Right ventricle myocardium inferior (tissue), 1 donor: ENCODE measurements around the gene MRPL24. TPM values are rescaled to one million over a fixed set of nuclear protein-coding genes. Genes with fewer than 3 reads are reported as not detected.

Experiments used
- ATAC-seq: fragments of 200-7000 bp; cut with Tn5 transposase; one replicate; pipeline ENCODE4 v1.9.1; 2020; ENCODE audit warnings: mild to moderate bottlenecking, moderate library complexity
- DNase-seq: peaks from one replicate; pipeline ENCODE4 v3.0.0; 2021; ENCODE audit errors: missing footprints
- intact Hi-C: fragments of 100-400 bp; cut with DNase I; formaldehyde crosslinking; loops from one replicate; pipeline ENCODE4 v1.11.0; 2022
- long read RNA-seq: library from polyadenylated mRNA; unstranded; transcript quantifications from one replicate; pipeline ENCODE4 v2.0.0, GENCODE V29; 2021
- total RNA-seq: library from RNA; stranded (reverse); fragmentation: NEBNext Ultra II Directional; extraction: Animal tissue kit (Norgen Biotek cat#: 25700); gene quantifications from one replicate; pipeline ENCODE4 v1.2.1, GENCODE V29; 2021
- donor health status: DM: no; HTN: yes; CAD: no; lungs with severe emphysema.

Gene MRPL24
- total RNA-seq = 103 TPM
- long read RNA-seq, transcript MRPL24-201 (6 exons, 883 nt) = minor isoform, 8 of 37 reads
- long read RNA-seq, transcript MRPL24-202 (6 exons, 883 nt) = major isoform, 26 of 37 reads
- long read RNA-seq, partial matches to known transcripts = 2 of 37 reads
- long read RNA-seq, other reads (novel, unspliced or antisense) = 0 of 37 reads

GRCh38 chr1:156740741-156741480 is at the start of gene MRPL24:
Gene MRPL24 (minus strand): TSS chr1:156741088. CDS start chr1:156738704, 2,384 bp downstream.
- intact Hi-C loops = loop anchor here (1.0 kb wide), 1 partner anchor 26 kb away; the partner anchor contains the start of gene PRCC
- peak; percentile 94 for ATAC-seq
- DNase-seq = peak; percentile 98

GRCh38 chr1:156789621-156790318 is 48.9 kb upstream of the MRPL24 start:
- DNase-seq = no peak
- intact Hi-C loops = no loop called here
- no peak for ATAC-seq

- no peak for DNase-seq
- intact Hi-C loops = no loop called here
- no peak for ATAC-seq
These were observed 47.2 kb upstream of the MRPL24 start for GRCh38 chr1:156788136-156788535.

- ATAC-seq = no peak
- intact Hi-C loops = no loop called here
- no peak for DNase-seq
These were observed 45.8 kb upstream of the MRPL24 start for GRCh38 chr1:156786640-156787039.

GRCh38 chr1:156785458-156785857 is 44.6 kb upstream of the MRPL24 start:
- intact Hi-C loops = no loop called here
- ATAC-seq (no peak), DNase-seq (no peak)

DNA sequence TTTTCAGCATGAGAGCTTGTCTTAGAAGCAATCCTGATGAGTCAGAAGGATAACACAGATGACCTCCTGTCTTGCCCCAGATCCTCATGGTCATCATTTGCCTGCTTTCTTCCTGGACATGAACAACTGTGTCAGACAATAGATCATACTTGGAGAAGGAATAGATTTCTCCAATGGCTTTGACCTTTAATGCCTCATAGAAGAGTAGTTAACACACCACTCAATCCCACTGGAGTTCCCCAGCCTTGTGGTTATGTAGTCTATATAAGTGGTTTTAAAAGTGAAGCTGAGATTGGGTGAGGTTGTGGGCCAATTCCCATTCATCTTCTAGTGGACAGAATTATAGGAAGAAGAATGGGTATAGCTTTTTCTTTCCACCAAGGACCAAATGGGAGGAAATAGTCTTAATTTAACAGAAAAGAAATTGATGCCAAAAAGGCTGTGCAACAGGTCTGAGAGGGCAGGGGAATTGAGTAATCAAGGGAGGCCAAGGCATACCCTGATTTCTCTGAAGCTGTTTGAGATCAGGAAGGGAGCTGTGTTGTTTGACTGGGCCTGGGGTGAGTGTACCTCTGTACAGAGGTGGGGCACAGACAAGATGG is 40.8 kb upstream of the MRPL24 start:
- ATAC-seq = no peak
- no peak for DNase-seq
- intact Hi-C loops = no loop called here

DNA sequence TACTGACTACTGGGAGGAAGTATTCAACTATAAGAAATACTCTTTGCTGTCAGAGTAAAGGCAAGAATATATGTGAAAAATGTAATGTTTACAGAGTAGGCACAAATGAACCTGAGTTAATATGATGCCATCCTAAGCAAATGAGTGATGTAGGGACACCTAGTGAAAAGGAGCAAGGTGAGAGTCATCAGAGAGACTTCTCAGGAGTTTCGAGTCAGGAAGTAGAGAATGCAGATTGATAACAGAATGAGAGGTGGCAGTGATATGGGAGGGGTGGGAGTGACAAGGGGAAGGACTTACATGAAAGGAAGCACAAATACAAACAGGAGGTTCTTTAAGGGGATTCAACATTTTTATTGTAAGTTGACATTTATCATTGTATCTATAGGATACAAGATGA is 36.7 kb upstream of the MRPL24 start:
- intact Hi-C loops = no loop called here
- no peak for ATAC-seq
- no peak for DNase-seq

DNA sequence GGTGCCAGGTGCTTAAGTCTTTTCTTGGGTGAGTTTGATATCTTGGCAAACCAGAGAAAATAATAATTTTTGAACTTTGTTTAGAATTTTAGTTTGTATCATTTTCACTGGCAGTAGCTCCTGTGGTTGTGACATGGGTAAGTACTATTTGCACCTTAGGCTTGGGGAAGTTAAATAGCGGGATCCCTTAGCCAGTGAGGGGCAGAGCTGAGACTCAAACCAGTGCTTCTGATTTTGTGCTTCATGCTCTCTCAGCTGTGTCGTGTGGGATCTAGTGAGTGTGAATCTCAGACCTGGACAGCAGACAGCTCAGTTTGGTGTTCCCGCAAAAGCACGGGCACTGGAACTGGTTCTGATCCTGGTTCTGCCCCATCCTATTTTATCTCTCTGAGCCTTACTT is 36.1 kb upstream of the MRPL24 start:
- intact Hi-C loops = no loop called here

GRCh38 chr1:156775799-156776198 is 34.9 kb upstream of the MRPL24 start:
- DNase-seq (no peak), ATAC-seq (no peak)
- intact Hi-C loops = no loop called here

More for the DNA sequence above, 36.1 kb upstream of the MRPL24 start:
- DNase-seq (no peak), ATAC-seq (no peak)

GRCh38 chr1:156773607-156774006 is 32.7 kb upstream of the MRPL24 start:
- DNase-seq (no peak), ATAC-seq (no peak)
- intact Hi-C loops = no loop called here

- ATAC-seq (peak; percentile 79), DNase-seq (no peak)
- intact Hi-C loops = no loop called here
These were observed 32.0 kb upstream of the MRPL24 start for GRCh38 chr1:156772728-156773497.

DNA sequence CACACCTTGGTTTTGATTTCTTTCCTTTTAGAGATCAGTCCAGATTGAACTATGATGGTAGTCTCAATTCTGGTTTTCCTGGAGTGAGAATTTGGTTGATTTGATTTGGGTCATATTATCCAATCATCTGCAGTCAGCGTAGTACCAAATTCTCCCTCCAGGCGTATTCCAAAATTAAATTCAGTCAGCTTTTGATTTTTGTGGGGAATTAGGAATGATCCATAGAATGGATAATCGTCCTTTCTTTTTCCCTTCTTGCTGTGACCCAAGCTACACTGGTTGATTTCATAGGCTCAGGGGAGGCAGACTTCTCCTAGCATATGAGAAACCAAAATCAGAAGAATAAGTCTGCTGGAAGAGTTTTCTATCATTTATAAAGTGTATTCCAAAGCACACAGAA is 31.3 kb upstream of the MRPL24 start:
- DNase-seq (no peak), ATAC-seq (no peak)
- intact Hi-C loops = no loop called here

GRCh38 chr1:156768610-156769295 is 27.9 kb upstream of the MRPL24 start:
- no peak for ATAC-seq
- intact Hi-C loops = no loop called here
- DNase-seq = no peak

DNA sequence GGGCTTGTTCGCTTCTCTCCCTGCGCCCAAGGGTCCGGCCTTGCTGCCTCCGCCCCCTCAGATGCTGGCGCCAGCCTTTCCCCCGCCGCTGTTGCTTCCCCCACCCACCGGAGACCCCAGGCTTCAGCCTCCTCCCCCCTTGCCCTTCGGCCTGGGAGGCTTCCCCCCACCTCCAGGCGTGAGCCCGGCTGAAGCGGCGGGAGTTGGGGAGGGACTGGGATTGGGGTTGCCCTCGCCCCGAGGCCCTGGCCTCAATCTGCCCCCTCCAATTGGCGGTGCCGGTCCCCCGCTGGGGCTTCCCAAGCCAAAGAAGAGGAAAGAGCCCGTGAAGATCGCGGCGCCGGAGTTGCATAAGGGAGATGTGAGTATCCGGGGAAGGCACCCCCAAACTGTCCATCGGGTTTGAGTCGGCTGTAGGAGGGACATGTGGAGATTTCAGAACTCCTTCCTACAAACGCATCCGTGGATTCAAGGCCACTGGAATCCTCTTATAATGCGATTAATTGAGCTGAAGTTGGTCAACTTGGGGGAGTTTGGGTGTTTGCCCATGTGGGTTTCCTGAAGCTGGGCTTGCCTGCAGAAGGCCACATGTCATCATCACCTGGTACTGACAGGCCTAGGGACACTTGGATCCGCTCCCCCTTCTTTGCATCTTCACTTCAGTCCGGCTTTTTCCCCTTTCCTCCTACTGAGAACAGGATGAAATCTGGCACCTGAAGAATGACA is 27.2 kb upstream of the MRPL24 start:
- intact Hi-C loops = loop anchor here (1.0 to 2.0 kb wide), 3 partner anchors 17 to 40 kb away; partner anchors contain the start of genes HDGF, ISG20L2, METTL25B and MRPL24
- ATAC-seq = peak; percentile 6

GRCh38 chr1:156767101-156767878 is 26.4 kb upstream of the MRPL24 start, which contains the start of gene PRCC:
Gene PRCC (plus strand): TSS chr1:156767535. CDS start chr1:156767772, 237 bp downstream.
- ATAC-seq = peak; percentile 96
- intact Hi-C loops = loop anchor here (1.0 to 2.0 kb wide), 3 partner anchors 16 to 39 kb away; partner anchors contain the start of genes HDGF, ISG20L2, METTL25B and MRPL24

More for the DNA sequence above, 27.2 kb upstream of the MRPL24 start:
- DNase-seq = no peak

DNA sequence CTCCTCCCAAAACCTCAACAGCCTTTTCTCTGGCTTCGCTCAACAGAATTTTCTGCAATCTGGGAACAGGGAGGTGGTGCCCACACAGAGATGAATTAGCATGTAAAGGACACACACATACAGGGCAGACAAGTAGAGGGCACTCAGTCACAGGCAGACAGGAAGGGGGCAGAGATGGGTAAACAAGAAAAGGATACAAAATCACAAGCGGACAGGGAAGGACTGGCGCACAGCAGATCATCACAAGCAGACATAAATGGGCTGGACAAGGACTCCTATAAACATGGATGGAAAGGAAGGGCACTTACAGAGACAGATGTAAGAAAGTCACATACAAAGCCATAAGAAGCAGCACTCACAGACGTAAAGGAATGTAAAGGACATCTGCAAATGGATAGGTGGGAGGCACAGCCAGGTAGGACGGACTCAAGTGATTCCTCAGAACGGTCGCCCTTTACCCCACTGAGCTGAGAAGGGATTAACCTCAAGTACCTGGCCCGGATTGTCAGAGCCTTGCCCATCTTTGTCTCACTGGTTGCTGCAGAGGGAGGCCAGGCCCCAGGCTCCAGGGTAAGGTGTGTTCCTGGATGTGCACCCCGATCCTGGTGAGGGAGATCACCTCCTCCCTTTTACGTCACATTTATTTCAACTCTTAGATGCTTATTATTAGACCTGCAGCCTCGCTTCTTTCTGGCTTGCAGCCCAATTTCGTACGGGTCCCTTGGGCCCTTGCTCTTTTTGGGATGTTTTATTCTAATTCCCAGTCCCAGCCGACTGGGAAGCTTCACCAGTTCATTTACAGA is 25.6 kb upstream of the MRPL24 start:
- intact Hi-C loops = loop anchor here (1.0 to 2.0 kb wide), 3 partner anchors 16 to 38 kb away; partner anchors contain the start of genes HDGF, ISG20L2, METTL25B and MRPL24
- DNase-seq = no peak

More at GRCh38 chr1:156767101-156767878, 26.4 kb upstream of the MRPL24 start, which contains the start of gene PRCC:
- DNase-seq = peak; percentile 98

More for the DNA sequence above, 25.6 kb upstream of the MRPL24 start:
- peak; percentile 12 for ATAC-seq
